ENCODE data around the gene RBP5.

GRCh38 chr12:7116916-7117315 is 11.8 kb downstream of the RBP5 start:
- no peak for TF ChIP-seq CTCF (conservative IDR thresholded peaks at IDR 0.05 in 1 of 2, IDR thresholded peaks at IDR 0.05 in 1 of 2; ENCODE audit: low read depth in 1 of 2, low read length in 2 of 2)
- no peak for TF ChIP-seq EZH2 (IDR thresholded peaks at IDR 0.05; ENCODE audit: low read length, missing control alignments)

Measured in fibroblast of lung (primary cell).